Ovary (tissue), 3 donors: ENCODE data around the gene JAKMIP3.

Experiments
- EP300 ChIP-seq: sonication (generic); formaldehyde crosslinking; IDR thresholded peaks from one replicate; pipeline ENCODE4 v1.6.1; 2017; ENCODE audit warnings: antibody characterized with exemption
- TF ChIP-seq, protein P1 (sequence below), 3 donors: fragments of 450-650 bp in 2 of 3; fragments of 200-600 bp in 1 of 3; IDR thresholded peaks; one replicate each; pipeline versions ENCODE4 v1.5.1 to v1.8.0; 2016 to 2022; ENCODE audit warnings: antibody characterized with exemption in 3 of 3, mild to moderate bottlenecking in 1 of 3
- donor health status: DM: no; HTN: no; CAD: no.

- TF ChIP-seq, protein P1, sequence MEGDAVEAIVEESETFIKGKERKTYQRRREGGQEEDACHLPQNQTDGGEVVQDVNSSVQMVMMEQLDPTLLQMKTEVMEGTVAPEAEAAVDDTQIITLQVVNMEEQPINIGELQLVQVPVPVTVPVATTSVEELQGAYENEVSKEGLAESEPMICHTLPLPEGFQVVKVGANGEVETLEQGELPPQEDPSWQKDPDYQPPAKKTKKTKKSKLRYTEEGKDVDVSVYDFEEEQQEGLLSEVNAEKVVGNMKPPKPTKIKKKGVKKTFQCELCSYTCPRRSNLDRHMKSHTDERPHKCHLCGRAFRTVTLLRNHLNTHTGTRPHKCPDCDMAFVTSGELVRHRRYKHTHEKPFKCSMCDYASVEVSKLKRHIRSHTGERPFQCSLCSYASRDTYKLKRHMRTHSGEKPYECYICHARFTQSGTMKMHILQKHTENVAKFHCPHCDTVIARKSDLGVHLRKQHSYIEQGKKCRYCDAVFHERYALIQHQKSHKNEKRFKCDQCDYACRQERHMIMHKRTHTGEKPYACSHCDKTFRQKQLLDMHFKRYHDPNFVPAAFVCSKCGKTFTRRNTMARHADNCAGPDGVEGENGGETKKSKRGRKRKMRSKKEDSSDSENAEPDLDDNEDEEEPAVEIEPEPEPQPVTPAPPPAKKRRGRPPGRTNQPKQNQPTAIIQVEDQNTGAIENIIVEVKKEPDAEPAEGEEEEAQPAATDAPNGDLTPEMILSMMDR (IDR thresholded peaks at IDR 0.05), result no peak
- TF ChIP-seq EP300, result no peak
Measured at GRCh38 chr10:132059760-132060508, 5.8 kb upstream of the JAKMIP3 start.
